ENCODE data around the gene SIT1.

- TF ChIP-seq CTCF (IDR thresholded peaks at IDR 0.05; ENCODE audit: low read depth, low read length): no peak
- TF ChIP-seq MYC (IDR thresholded peaks at IDR 0.05; ENCODE audit: low read depth, low read length): no peak
Measured at GRCh38 chr9:35690294-35690613, 39.5 kb upstream of the SIT1 start.

Data from NB4 (cell line).